Suprapubic skin (tissue), 4 donors: ENCODE measurements around the gene CENPE. TPM values are rescaled to one million over a fixed set of nuclear protein-coding genes. Genes with fewer than 3 reads are reported as not detected.

Experiments used
- DNase-seq, 2 donors: peaks; one replicate each; pipeline ENCODE4 v3.0.0-alpha.2; 2019; ENCODE audit warnings: low spot score in 2 of 2
- H3K27ac ChIP-seq: fragments of 200-600 bp; sonication (generic); one replicate; pipeline ENCODE4 v1.5.1; 2019
- H3K27me3 ChIP-seq: fragments of 200-600 bp; sonication (generic); one replicate; pipeline ENCODE4 v1.5.1; 2019
- H3K36me3 ChIP-seq: fragments of 200-600 bp; sonication (generic); one replicate; pipeline ENCODE4 v1.5.1; 2019
- H3K4me1 ChIP-seq: fragments of 200-600 bp; sonication (generic); one replicate; pipeline ENCODE4 v1.5.1; 2019
- H3K4me3 ChIP-seq: fragments of 200-600 bp; sonication (generic); one replicate; pipeline ENCODE4 v1.5.1; 2019; ENCODE audit warnings: mild to moderate bottlenecking
- H3K9me3 ChIP-seq: fragments of 200-600 bp; sonication (generic); one replicate; pipeline ENCODE4 v1.5.1; 2019
- CTCF ChIP-seq, 2 donors: fragments of 200-600 bp in 1 of 2; fragments of 450-650 bp in 1 of 2; sonication (generic) in 1 of 2; IDR thresholded peaks; one replicate each; pipeline ENCODE4 v1.5.1; 2016 to 2019; ENCODE audit warnings: antibody characterized with exemption in 2 of 2, mild to moderate bottlenecking in 1 of 2, moderate library complexity in 1 of 2
- EP300 ChIP-seq: sonication (generic); formaldehyde crosslinking; IDR thresholded peaks from one replicate; pipeline ENCODE4 v1.6.1; 2017; ENCODE audit warnings: antibody characterized with exemption
- POLR2A ChIP-seq, 2 donors: fragments of 450-650 bp; IDR thresholded peaks; one replicate each; pipeline ENCODE4 v1.6.1; 2017; ENCODE audit warnings: antibody characterized with exemption in 2 of 2, mild to moderate bottlenecking in 2 of 2, moderate library complexity in 2 of 2
- POLR2AphosphoS5 ChIP-seq, 3 donors: sonication (generic); formaldehyde crosslinking; IDR thresholded peaks; one replicate each; pipeline ENCODE4 v1.6.1; 2017; ENCODE audit warnings: antibody characterized with exemption in 3 of 3
- WGBS: methylation state at CpG from one replicate; pipeline ENCODE4 v1.1.5; 2018; 5-methylcytosine and 5-hydroxymethylcytosine counted together
- total RNA-seq, 4 donors: library from RNA; depleted of rRNA; stranded (reverse); fragments of >200 nt; gene quantifications; one replicate each; pipeline ENCODE4 v1.1.0, GENCODE V29; 2016

Gene CENPE
- total RNA-seq, 4 donors from 2014 or later = 2.0 to 5.3 (median 3.3) TPM

- DNase-seq = no peak
Observed at GRCh38 chr4:103201724-103202123, 3.6 kb upstream of the CENPE start.

GRCh38 chr4:103201253-103201652 lies 3.1 kb upstream of the CENPE start:
- H3K4me3 ChIP-seq = no peak overlapping the region
- DNase-seq = no peak
- WGBS = 92% methylated on average over 2 of the region's 2 CpGs
- no peak overlapping the region for H3K27ac ChIP-seq
- TF ChIP-seq EP300 = no peak
- no peak for TF ChIP-seq POLR2AphosphoS5 (IDR thresholded peaks at IDR 0.05)
- TF ChIP-seq CTCF (IDR thresholded peaks at IDR 0.05) = no peak
- no peak for TF ChIP-seq POLR2A (IDR thresholded peaks at IDR 0.05)
- H3K4me1 ChIP-seq = peaks cover 9% of the 10 kb centered on the region
- H3K36me3 ChIP-seq = no peaks in the 10 kb centered on the region
- H3K9me3 ChIP-seq = no peaks in the 10 kb centered on the region
- no peaks in the 10 kb centered on the region for H3K27me3 ChIP-seq

More at GRCh38 chr4:103201724-103202123, 3.6 kb upstream of the CENPE start:
- Histone ChIP-seq H3K27ac (no peak overlapping the region), H3K27me3 (no peaks in the 10 kb centered on the region), H3K36me3 (no peaks in the 10 kb centered on the region), H3K4me1 (peaks cover 9% of the 10 kb centered on the region), H3K9me3 (no peaks in the 10 kb centered on the region), H3K4me3 (no peak overlapping the region)
- 47% methylated on average over 2 of the region's 2 CpGs for WGBS
- TF ChIP-seq EP300 (no peak), CTCF (IDR thresholded peaks at IDR 0.05) (no peak), POLR2A (IDR thresholded peaks at IDR 0.05) (no peak), POLR2AphosphoS5 (IDR thresholded peaks at IDR 0.05) (no peak)

GRCh38 chr4:103199009-103199408 lies 866 bp upstream of the CENPE start:
- Histone ChIP-seq H3K4me1 (peaks cover 9% of the 10 kb centered on the region), H3K4me3 (peak overlapping the region; percentile 79), H3K27ac (no peak overlapping the region), H3K9me3 (no peaks in the 10 kb centered on the region), H3K36me3 (no peaks in the 10 kb centered on the region), H3K27me3 (no peaks in the 10 kb centered on the region)
- no peak for DNase-seq
- TF ChIP-seq POLR2A (IDR thresholded peaks at IDR 0.05) (no peak), POLR2AphosphoS5 (IDR thresholded peaks at IDR 0.05) (no peak), EP300 (no peak), CTCF (IDR thresholded peaks at IDR 0.05) (no peak)
- 66% methylated on average over 9 of the region's 9 CpGs for WGBS

- H3K27ac ChIP-seq = no peak overlapping the region
- peak overlapping the region; percentile 79 for H3K4me3 ChIP-seq
- under 1% methylated on average over 9 of the region's 9 CpGs for WGBS
- TF ChIP-seq EP300 = no peak
- no peak for TF ChIP-seq CTCF (IDR thresholded peaks at IDR 0.05)
- TF ChIP-seq POLR2A (IDR thresholded peaks at IDR 0.05) = no peak
- no peak for TF ChIP-seq POLR2AphosphoS5 (IDR thresholded peaks at IDR 0.05)
- H3K9me3 ChIP-seq = no peaks in the 10 kb centered on the region
- H3K36me3 ChIP-seq = no peaks in the 10 kb centered on the region
- no peak for DNase-seq
- H3K4me1 ChIP-seq = peaks cover 9% of the 10 kb centered on the region
- H3K27me3 ChIP-seq = no peaks in the 10 kb centered on the region
Observed at GRCh38 chr4:103197765-103198110, 405 bp downstream of the CENPE start.

- 94% methylated on average over 2 of the region's 2 CpGs for WGBS
- H3K4me3 ChIP-seq = no peak overlapping the region
- H3K27me3 ChIP-seq = no peaks in the 10 kb centered on the region
- H3K9me3 ChIP-seq = no peaks in the 10 kb centered on the region
- H3K4me1 ChIP-seq = peaks cover 9% of the 10 kb centered on the region
- H3K27ac ChIP-seq = no peak overlapping the region
- no peaks in the 10 kb centered on the region for H3K36me3 ChIP-seq
- no peak for DNase-seq
- TF ChIP-seq CTCF (IDR thresholded peaks at IDR 0.05) = no peak
Observed at GRCh38 chr4:103193457-103193856, 4.7 kb downstream of the CENPE start.
